8988T (cell line): ENCODE results near the gene NCOA5.

Experiments used
- DNase-seq: peaks from one replicate; pipeline ENCODE4 v3.0.0; 2011

The NCOA5 gene

DNA sequence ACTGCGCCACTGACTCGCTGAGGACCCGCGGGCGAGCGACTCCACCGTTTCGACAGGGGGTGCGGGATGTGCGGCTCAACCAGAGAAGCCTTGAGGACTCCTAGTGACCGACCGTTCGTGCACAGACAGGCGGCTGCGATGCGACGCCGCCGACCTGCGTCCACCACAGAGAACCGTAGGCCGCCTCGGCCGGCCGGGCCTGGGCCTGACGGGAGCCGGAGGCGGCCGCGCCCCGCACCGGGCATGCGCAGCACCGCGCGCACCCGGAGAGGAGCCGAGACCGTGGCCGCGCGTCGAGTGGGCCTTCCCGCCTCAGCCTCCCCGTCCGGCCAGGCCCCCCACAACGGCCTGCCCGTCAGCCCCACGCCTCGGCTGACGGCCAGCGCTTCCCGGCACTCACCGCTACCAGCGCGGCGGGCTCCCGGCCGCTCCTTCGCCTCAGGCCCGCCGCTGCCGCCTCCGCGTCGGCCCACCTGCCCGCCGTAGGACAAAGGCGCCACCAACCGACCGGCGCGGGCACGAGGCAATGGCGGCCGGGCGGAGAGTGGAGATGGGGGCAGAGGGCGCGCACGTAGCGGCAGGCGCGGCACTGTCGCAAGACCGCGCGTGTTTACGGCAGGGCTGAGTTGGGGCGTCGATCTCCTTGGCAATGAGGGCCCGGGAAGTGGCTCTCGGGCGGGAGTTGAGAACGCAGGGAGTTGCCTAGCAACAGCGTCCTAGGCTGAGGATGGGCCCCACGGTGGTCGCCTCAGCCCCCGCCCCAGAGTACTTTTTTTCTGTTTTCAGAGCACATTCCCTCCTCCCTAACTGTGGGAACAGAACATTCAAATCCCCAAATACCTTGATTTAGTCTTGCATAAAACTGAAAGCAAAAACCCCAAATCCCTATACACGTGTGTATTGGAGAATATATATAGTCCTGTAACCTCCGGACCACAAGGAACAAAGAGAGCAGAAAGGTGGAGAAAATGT is at the start of gene NCOA5:
Gene NCOA5, minus strand, starts transcription at position 546 of the 972 bp plus-strand sequence. CDS start 10,538 bp downstream, outside the sequence.
- peak; percentile 97 for DNase-seq

GRCh38 chr20:46139266-46139889 is 49.6 kb upstream of the NCOA5 start:
- DNase-seq, result no peak

GRCh38 chr20:46137816-46138215 is 48.1 kb upstream of the NCOA5 start:
- no peak for DNase-seq

GRCh38 chr20:46135856-46136633 is 46.3 kb upstream of the NCOA5 start:
- no peak for DNase-seq

DNA sequence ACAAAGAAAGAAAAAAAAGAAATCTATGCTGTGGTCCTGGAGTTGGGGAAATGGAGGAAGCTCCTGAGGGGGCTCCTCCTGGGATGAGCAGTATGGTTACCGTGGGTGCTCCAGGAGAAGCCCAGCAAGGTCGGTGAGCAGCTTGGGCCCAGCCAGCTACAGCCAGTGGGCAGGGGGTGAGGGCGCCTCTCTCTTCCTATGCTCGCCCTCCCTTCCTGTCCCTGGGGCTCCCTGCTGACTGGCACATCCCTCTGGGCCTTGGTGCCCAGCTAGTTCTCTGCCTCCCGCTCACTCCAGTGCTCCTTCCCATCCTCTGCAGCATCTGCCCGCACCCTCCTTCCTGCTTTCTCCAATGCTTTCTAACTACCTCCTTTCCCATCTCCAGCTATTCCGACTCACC is 45.0 kb upstream of the NCOA5 start:
- no peak for DNase-seq

DNA sequence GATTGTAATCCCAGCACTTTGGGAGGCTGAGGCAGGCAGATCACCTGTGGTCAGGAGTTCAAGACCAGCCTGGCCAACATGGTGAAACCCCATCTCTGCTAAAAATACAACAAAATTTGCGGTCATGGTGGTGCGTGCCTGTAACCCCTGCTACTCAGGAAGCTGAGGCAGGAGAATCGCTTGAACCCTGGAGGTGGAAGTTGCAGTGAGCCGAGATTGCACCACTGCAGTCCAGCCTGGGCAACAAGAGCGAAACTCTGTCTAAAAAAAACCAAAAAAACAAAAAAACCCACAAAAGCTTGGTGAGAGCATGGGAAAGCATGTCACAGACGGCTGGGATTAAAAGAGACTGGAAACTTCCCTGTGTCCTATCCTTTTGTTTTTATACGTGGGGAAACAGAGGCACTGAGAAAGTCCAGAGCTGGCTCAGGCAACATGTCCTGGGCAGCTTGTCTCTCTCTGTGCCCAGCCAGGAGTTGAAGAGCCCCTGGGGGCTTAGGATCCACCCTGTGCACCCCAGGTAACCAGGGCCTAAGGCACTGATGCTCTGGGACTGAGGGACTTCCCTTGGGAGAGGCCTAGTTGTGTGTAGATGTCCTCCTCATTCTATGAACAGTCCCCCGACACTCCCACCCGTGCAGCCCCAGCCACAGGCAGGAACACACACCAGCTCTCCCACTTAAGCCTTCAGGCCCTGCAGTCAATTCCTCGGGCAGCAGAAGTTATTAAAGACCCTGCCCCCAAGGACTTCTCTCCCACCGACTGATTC is 44.3 kb upstream of the NCOA5 start:
- DNase-seq, result no peak

DNA sequence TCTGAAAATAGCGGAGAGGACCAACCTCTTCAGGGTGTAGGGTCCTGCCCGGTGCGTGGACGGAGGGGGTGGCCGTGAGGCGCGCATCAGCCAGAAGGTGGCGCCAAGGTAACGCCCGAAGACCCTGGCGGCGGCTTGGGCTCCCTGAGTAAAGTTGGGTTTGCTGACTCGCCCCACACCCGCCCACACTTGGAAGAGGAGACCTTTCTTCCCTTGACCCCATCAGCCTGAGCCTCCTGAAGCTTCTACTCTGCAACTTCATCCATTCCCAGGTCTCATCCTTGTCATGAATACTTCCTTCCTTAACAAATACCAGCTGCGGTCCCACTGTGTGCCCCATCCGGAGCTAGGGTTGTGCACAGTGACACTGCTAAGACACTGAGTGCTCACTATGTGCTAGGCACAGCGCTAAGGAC is 43.0 kb upstream of the NCOA5 start:
- DNase-seq, result peak; percentile 86

- DNase-seq, result no peak
Measured at GRCh38 chr20:46131396-46131795, 41.6 kb upstream of the NCOA5 start.

- no peak for DNase-seq
Measured at GRCh38 chr20:46130534-46130933, 40.8 kb upstream of the NCOA5 start.

- no peak for DNase-seq
Measured at GRCh38 chr20:46129955-46130481, 40.3 kb upstream of the NCOA5 start.

DNA sequence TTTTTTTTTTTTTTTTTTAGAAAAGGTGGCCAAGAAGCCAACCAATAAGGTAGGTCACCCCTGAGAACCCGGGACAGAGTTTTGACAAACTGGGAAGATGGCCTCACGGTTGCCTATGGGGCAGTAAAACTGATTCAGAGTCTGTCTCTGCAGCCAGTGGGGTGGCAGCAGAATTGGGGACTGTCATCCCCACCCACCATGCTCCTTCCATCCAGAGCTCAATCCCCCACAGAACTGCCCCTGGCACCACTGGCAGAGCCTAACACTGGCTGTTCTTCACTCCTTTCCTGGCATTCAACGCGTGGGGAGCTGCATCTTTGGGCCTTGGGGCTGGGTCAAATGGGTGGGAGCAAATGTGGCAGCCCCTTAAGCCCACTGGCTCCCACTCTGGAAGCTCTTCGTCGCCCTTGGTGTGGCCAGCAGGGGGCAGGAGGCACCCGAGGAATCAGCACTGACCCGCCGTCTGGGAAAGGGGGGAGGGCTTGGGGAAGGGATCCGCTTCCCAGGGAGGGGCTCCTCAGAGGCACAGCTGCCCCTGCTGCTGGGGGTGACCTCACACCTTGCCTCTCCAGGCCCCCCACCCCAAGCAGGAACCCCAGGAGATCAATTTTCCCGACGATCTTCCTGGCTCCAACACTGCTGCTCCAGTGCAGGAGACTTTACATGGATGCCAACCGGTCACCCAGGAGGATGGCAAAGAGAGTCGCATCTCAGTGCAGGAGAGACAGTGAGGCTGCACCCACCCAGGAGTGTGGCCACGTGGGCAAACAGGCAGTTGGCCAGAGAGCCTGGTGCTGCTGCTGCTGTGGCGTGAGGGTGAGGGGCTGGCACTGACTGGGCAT is 38.8 kb upstream of the NCOA5 start:
- peak; percentile 69 for DNase-seq

GRCh38 chr20:46127396-46128010 is 37.7 kb upstream of the NCOA5 start:
- DNase-seq, result no peak

DNA sequence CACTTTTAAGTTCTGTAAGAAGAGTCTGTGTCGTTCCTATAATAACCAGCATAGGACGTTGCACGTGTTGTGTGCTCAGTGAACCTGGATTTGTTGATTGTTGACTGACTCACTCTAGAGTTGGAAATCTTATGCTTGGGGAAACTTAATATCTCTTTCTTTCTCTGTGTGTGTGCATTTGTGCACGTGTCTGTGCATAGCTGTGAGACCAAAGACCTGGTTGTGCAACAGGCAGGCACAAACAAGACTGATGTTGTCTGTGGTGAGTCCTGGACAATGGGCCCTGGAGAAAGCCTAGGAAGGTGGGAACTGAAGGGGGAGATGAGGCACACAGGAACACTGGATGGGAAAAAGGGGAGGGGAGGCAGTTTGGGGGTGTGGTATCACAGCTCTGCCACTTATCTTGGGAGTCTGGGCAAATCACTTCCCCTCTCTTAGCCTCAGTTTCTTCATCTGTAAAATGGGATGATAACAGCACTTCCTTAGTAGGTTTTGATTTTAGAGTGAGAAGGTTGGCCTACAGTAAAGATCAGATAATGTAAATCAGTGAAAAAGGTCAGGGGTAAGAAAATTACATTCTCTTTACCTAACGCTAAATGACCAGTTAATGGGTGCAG is 36.8 kb upstream of the NCOA5 start:
- DNase-seq, result no peak

DNA sequence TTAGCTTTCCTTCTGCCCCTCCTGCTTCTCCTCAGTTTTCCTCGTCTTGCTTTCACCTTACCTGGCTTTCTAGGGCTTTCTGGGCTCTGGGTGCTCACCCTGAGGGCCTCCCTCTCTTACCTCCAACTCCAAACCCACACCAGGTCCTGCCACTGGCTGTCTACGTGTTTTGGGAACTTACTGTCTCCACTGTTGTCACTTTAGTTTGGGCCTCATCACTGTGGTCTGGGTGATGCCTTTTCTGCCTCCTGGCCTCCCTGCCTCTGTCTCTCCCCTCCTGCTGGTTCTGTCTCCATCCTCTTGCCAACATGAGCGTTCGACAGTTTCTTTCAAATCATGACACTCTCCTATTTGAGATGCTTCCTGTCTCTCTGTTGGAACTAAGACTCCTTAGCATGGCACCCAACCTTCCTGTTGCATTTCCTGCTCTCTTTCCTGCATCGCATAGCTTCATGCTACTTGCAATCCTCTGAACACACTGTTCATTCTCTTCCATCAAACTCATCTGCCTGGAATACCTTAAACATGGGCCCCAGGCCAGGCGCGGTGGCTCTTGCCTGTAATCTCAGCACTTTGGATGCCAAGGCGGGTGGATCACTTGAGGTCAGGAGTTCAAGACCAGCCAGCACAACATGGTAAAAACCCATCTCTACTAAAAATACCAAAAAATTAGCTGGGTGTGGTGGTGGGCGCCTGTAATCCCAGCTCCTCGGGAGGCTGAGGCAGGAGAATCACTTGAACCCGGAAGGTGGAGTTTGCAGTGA is 33.9 kb upstream of the NCOA5 start:
- no peak for DNase-seq

GRCh38 chr20:46122516-46123481 is 33.0 kb upstream of the NCOA5 start:
- DNase-seq, result no peak

DNA sequence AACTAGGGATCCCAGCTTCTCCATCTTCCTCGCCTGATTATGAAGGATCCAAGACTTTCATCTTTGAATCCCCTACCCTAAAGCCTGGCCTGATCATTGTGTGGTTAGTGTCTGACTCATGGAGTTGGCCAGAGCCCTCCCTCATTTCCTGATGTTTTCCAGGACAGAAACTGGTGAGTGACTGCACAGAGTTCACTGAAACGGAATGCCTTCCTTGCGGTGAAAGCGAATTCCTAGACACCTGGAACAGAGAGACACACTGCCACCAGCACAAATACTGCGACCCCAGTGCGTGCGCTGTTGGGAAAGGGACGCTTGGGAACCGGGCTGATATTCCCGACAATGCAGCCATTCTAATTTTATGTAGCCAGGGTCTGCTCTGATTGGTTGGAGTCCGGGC is 32.3 kb upstream of the NCOA5 start:
- peak; percentile 57 for DNase-seq

GRCh38 chr20:46121184-46121930 is 31.6 kb upstream of the NCOA5 start:
- DNase-seq, result no peak

DNA sequence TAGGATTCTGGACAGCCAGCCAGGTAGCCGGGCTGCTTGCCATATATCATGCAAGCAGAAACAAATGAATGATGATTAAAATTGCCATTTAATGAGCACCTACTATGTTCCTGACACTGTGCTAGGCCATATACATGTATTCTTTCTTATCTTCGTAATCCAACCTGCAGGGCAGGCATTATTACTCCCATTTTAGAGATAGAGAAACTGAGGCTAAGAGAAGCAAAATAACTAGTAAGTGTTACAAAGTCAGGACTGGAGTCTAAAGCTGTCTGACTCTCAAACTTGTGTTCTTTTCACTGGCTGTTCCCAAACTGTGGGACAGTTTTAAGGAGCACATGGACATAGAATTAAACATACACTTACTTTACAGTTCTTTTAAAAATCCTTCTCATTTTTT is 30.4 kb upstream of the NCOA5 start:
- no peak for DNase-seq
